HG03103 (cell line): ENCODE measurements around the gene IGDCC3.

ENCODE experiments used
- ATAC-seq: cut with Tn5 transposase; IDR thresholded peaks from one replicate; pipeline ENCODE4 v1.9.1; 2021; ENCODE audit warnings: low read depth; ENCODE audit not compliant: unreplicated experiment

The IGDCC3 gene

DNA sequence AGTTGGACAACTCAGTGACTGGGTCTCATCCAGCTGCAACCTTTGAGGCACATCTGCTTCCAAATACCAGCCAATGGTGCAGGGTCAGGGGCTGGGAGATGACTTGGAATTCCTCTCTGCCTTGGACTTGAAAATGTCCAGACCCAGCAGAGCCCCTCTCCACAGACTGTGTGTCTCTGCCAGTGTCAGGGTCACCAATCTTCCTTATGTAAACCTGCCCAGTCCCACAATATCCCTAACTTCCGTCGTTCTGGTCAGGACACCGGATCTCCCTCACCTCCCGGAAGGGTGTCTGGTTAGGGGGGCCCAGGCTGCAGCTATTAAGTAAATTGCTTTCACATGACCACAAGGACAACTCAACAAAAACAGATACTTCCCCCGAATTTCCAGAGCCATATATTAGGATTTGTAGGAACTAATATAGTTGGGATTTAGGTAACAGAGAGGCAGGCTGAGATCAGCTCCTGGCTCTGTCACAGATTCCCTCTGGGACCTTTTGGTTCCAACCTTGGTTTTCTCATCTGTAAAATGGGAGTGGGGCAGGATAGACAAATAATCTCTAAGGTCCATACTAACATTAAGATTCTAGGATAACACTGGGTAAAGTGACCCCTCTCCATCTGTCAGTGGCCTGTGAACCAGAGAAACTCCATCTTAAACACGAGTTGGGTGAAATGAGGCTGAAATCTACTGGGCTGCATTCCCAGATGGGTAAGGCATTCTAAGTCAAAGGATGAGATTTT is 30.8 kb downstream of the IGDCC3 start:
- ATAC-seq: no peak

DNA sequence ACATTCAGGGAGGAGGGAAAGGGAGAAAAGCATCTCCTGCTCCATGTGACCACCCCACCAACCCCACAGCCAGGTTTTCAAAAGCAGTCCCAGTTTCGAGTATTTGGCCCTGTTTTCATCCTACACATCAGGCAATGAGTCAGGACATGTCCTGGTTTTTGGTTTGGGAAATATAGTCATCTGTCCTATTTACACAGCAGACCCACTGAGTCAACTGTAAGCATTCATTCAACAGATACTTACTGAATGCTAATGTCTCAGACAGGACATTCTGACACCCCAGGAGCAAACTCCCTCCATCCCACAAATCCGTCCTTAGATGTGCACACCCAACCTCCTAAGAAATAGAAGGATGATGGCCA is 32.9 kb downstream of the IGDCC3 start:
- no peak for ATAC-seq

DNA sequence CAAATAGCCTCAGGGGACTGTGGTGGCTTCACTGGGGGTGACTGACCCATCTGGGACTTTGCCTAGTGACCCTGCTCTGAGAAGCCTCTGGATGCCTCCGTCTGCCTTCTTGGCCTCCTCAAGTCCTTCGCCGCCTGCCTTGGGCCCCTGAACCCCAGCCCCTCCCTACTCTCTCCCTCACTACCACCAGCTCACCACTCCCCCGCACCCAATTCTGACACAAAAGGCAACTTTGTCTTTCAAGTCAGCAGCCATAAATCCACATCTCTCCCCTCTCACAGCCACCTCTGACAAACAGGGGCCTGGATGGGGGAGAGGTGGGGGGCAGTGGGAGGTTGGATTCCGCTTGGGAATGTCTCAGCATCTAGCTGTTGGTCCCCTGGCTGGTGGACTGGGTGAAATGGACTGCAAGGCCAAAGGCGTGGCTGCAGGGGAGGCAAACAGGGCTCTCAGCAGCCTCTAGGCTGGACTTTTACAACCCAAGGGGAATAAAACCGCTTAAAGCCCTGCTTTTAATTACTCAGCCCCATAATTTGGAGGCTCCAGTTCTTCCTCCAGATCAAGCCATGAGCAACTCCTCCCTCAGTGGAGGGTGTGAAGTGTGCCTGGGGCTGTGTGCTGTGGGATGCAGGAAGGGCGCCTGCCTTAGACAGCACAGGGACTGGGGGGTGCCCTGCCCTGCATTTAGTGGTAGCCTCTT is 33.4 kb downstream of the IGDCC3 start:
- ATAC-seq: no peak

DNA sequence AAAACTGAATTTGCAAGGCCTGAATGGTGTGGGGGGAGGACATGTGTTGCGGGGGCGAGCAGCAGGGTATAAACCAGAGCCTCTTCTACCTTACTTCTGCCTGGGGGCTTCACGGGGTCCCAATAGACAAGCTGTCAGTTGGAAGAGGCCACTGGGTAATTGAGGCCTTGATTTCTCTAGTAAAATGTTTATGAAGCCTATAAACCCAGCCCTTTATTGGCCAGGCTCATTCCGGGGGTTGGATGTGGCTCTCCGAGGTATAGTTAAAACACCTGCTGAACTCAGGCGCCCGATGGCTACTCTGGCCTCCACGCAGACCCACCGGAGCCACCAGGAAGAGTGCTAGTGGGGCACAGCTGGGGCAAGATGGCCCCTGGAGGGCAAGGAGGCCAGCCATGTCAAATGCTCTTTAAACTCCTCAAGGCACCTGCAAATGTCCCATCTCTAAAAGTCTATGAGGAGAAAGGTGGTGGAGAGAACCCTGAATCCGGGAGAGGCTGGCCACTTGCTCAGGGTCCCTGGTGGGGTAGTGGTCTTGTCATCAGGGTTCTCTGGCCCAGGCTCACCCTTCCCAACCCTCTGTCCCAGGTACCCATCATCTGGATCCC is 34.3 kb downstream of the IGDCC3 start:
- ATAC-seq: no peak

DNA sequence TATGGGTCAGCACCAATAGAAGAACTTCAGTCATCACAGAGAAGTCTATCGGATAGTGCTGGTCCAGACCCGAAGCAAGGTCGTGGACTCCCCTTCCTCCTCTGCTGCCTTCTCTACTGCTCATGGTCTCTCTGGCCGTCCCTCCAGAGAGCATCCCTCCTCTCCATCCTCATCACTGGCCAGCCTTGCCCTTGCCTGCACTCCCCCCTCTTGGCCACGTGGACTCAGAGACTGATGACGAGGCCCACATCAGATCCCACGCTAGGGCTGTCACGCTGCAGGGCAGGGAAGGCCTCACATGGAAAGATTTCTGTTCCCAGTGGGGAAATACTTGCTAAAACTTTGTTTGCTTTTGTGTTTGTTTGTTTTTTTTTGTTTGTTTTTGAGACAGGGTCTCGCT is 35.3 kb downstream of the IGDCC3 start:
- no peak for ATAC-seq

DNA sequence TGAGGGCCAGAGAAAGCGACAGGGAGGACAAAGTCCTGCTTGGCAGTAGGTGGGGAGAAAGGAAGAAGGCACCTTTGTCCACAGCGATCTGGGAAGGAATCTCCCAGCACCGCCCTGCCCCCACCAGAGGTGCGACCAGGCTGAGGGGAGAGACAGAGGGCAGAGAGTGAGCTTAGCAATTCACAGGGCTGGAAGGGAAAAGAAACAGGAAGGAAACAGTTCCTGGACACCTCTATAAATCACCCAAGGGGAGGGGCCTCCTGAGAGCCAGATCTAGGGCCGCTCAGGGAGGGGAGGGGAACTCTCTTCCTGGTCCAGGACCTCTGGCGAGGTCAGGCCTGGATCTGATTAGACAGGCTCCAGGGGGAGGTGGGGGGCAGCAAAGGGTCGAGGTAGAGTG is 37.9 kb downstream of the IGDCC3 start:
- ATAC-seq: no peak

DNA sequence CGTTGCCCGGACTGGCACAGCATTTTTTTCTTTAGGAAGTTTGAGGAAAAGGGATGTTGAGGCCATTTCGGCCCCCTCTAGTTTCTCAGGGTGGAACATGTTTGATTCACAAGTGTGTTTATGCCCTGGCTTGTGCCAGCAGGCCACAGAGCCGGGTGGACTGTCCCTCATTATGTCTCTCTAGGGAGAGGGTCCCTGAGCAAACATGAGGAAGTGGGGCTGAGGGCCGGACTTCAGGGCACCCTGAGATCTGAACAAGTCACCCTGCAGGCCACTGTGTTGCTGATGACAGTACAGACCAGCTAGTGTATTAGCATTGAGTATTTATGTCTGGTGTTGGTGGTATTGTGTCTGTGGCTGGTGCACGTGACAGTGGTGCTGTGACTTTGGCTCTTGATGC is 38.4 kb downstream of the IGDCC3 start:
- no peak for ATAC-seq

DNA sequence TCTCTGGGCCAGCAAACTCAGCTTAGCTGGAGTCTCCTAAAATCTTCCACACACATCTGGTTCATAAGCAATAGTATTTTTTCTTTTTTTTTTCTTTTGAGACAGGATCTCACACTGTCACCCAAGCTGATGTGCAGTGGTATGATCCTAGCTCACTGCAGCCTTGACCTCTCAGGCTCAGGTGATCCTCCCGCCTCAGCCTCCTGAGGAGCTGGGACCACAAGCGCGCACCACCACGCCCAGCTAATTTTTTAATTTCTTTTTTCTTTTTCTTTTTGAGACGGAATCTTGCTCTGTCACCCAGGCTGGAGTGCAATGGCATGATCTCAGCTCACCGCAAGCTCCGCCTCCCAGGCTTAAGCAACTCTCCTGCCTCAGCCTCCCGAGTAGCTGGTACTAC is 39.0 kb downstream of the IGDCC3 start:
- ATAC-seq: no peak

DNA sequence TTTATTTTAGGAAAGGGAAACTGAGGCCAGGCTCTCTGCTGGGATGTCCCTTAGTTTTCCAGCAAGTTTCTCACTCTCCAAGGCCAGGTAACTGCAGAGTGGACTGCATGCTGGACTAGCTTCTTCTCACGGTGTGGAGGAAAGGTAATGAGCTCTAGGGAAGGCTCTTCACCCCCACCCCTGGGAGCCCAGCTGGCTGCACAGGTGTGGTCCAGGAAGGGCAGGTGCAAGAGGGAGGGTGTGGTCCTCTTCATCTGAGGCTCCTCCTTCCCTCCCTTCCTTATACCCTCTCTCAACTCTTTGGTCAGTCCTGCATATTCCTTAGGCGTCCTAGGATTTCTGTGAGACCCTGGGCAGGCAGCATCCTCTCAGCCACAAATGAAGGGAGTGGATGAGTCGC is 39.4 kb downstream of the IGDCC3 start:
- no peak for ATAC-seq

DNA sequence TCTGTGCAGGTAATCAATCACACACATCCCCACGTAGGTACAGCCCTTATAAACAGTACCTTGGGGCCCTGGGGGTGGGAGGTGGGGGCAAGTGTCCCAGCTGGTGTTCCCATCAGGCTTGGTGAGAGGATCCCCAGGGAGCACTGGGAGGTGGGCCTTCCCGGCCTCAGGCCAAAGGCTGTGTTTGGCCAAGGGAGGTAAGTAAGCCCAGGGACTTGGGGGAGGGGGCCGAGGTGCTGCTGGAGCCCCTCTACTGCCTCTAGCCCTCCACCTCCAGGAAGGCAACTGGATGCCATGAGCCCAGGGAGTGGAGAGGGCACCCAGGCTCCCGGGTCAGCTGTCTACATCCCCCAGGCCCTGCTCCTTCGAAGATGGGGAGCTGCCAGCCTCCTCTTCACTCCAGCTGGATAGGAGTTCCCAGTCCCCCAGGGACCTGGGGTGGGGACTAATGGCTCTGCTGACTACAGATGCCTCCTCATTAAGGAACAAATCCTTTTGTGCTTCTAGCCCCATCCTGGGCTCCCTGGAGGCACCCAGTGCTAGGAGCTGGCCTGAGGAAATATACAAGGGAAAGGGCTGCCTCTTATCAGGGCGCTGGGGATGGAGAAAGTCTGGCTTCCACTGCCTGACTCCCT is 40.2 kb downstream of the IGDCC3 start:
- ATAC-seq: no peak

- ATAC-seq: no peak
These were observed 41.0 kb downstream of the IGDCC3 start for GRCh38 chr15:65336493-65337435.

DNA sequence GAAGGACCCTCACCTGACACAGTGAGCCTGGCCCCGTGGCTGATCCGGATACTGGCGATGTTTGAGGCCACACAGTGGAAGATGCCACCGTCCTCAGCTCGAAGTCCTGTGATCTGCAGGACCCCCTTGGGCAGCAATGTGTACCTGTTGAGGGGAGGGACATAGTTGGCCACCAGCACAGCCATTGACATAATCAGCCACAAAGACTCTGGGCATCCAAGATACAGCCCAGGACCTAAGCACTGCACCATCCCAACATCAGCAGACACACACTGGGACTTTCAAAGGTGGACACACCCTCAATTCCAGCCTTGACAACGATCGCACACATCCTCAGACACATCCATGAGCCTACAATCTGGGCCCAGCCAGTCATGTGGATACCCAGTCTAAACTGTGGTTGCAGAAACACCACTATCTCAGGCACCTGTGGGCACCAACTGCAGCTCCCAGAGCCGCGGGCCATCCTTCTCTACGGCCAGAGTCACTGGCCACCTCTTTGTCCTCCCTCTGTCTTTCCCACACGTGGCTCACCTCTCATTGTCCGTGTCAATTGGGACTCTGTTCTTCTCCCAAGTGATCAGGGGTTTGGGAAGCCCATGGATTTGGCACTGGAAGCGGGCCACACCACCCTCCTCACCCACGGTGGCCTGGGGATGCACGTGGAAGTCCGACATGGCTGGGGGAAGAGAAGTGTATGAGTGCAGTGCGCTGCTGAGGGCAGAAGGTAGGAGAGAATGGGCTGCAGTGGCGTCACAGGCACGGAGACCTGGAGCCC is 42.3 kb downstream of the IGDCC3 start:
- ATAC-seq: no peak

- ATAC-seq: no peak
These were observed 43.1 kb downstream of the IGDCC3 start for GRCh38 chr15:65334586-65335231.

GRCh38 chr15:65333856-65334255 is 43.9 kb downstream of the IGDCC3 start:
- ATAC-seq: no peak

DNA sequence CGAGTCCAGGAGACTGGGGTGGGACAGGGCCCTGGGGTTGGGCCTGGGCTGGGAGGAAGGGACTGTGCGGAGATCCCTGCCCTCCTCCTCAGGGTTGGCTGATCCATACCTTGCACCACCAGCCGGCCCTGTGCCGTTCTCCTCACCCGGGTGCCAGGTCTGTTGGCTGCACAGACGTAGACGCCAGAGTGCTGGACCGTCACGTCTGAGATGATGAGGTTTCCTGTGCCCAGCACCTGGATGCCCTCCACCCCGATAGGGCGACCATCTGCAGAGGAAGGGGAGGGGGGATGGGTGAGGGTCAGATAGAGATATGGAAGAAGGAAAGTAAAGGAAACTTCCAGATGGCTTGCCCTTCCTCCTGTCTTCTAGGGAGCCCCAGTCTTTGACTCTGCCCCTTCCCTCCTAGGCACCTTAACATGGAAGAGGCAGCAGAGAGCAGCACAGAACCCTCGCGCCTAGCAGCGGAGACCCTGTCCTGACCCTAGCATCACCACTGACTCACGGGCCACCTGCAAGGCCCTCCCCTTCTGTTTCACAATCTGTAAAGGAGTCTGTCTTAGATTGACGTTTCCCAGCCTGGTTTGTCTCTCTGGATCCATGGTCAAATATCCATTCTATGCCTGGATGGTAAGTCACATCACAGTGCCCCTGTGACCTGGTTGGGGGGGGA is 44.5 kb downstream of the IGDCC3 start:
- no peak for ATAC-seq

DNA sequence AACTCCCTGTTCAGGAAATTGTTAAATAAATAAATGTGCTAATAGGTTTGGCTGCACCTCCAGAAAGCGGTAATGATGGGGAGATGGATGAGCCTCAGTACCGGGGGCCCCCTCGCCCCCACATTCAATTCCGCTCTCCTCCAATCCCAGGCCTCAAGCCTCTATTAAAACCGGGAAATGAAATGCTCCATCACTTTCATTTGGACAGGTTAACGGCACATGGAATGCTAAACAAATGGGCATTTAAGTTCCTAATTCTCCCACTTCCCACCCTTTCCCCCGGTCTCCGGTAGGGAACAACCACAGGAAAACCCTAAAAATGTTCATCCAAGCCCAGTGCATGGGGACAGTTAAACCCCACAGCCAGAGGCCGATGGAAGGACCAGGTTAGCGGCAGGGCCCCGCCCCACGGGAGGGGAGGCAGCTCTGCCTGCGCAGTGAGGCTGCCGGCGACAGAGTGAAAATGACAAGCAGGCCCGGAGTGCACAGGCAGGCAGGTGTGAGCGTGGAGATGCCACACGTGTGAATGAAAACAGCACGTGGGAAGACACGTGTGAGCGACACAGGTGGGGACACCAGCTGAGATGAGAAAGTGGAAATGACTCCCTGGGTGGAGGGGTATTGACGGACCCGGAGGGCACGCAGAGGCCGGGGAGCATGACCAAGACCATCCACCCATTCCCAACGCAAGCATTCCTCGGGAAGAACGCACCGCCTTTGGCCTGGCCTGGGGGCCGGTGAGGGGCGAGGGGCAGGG is 45.2 kb downstream of the IGDCC3 start:
- ATAC-seq: no peak

DNA sequence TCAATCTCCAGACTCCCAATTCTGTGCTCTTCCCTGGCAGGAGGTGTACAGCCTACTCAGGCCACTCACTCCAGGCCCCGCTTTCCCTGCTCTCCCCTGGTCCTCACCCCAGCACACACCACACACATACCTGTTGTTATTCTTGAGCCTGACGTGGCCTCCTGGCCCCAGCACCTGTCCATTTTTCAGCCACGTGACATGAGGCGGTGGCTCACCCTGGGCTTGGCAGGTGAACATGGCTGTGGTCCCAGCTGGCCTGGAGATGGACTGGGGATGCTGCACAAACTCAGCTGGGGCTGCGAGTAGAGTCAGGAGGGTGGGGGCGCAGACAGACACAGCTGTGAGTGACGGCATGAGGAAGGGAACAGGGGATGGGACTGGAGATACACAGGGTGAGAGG is 46.0 kb downstream of the IGDCC3 start:
- ATAC-seq: no peak
